ENCODE measurements around the gene PROM1.

DNA sequence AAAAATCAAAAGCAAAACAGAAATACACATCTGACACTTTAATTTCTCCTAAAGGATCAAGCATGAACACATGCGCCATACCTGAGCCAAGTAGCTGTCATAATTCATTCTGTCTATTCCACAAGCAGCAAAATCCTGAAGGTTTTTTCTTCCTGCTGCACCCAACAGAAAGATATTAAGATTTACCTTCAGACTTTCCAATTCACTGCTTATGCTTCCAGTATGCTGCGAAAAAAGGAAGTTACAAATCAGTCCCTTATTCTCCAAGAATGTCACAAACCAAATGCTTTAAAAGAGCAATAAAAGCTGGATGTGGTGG, 91.7 kb downstream of the PROM1 start:
- TF ChIP-seq, protein P1, sequence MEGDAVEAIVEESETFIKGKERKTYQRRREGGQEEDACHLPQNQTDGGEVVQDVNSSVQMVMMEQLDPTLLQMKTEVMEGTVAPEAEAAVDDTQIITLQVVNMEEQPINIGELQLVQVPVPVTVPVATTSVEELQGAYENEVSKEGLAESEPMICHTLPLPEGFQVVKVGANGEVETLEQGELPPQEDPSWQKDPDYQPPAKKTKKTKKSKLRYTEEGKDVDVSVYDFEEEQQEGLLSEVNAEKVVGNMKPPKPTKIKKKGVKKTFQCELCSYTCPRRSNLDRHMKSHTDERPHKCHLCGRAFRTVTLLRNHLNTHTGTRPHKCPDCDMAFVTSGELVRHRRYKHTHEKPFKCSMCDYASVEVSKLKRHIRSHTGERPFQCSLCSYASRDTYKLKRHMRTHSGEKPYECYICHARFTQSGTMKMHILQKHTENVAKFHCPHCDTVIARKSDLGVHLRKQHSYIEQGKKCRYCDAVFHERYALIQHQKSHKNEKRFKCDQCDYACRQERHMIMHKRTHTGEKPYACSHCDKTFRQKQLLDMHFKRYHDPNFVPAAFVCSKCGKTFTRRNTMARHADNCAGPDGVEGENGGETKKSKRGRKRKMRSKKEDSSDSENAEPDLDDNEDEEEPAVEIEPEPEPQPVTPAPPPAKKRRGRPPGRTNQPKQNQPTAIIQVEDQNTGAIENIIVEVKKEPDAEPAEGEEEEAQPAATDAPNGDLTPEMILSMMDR (IDR thresholded peaks at IDR 0.05), result no peak
- no peak for TF ChIP-seq POLR2A (IDR thresholded peaks at IDR 0.05)

Data from heart left ventricle (tissue), 13 donors.